Brain microvascular endothelial cell (primary cell): ENCODE measurements around the gene SMTNL1.

Experiments
- DNase-seq: peaks from one replicate; pipeline ENCODE4 v3.0.0-alpha.2; 2020
- H3K27ac ChIP-seq: fragments of 250-450 bp; sonication (Bioruptor Pico); 2 replicates; pipeline ENCODE4 v1.5.1; 2020; ENCODE audit warnings: mild to moderate bottlenecking, moderate library complexity
- H3K27me3 ChIP-seq: fragments of 250-450 bp; sonication (Bioruptor Pico); replicated peaks from 2 replicates; pipeline ENCODE4 v1.5.1; 2020; ENCODE audit warnings: mild to moderate bottlenecking
- H3K36me3 ChIP-seq: fragments of 250-450 bp; sonication (Bioruptor Pico); replicated peaks from 2 replicates; pipeline ENCODE4 v1.5.1; 2020; ENCODE audit warnings: mild to moderate bottlenecking
- H3K4me3 ChIP-seq: 2 replicates; pipeline ENCODE4 v1.5.1; 2011; ENCODE audit warnings: low read depth, mild to moderate bottlenecking, control low read depth, low read length, moderate library complexity
- CTCF ChIP-seq: IDR thresholded peaks from 2 replicates; pipeline ENCODE4 v1.5.1; 2011; ENCODE audit warnings: low read depth, mild to moderate bottlenecking, moderate library complexity, low read length, control low read depth, inconsistent platforms; ENCODE audit errors: missing control alignments
- in situ Hi-C: cut with HindIII; loops from 2 replicates; pipeline ENCODE4 v1.10.0; 2017; ENCODE audit warnings: low sequenced_read_pairs, low pct_ligation_motif_present

SMTNL1 gene

GRCh38 chr11:57596266-57596885 lies 59.0 kb downstream of the SMTNL1 start:
- Histone ChIP-seq H3K27ac (no peak overlapping the region), H3K4me3 (no peak overlapping the region), H3K36me3 (no peaks in the 10 kb centered on the region), H3K27me3 (no peaks in the 10 kb centered on the region)
- in situ Hi-C loops, result no loop called here
- no peak for DNase-seq
- no peak for TF ChIP-seq CTCF

GRCh38 chr11:57597461-57597915 lies 60.1 kb downstream of the SMTNL1 start, which contains the start of gene SERPING1:
Gene SERPING1, plus strand, starts transcription at chr11:57597685. Its CDS starts 586 bp downstream, at chr11:57598271.
- TF ChIP-seq CTCF, result no peak
- in situ Hi-C loops, result no loop called here
- no peak for DNase-seq
- H3K27me3 ChIP-seq, result no peaks in the 10 kb centered on the region
- H3K27ac ChIP-seq, result no peak within 1 kb of the TSS
- H3K4me3 ChIP-seq, result peak within 1 kb of the TSS; percentile 35
- no peaks in the 10 kb centered on the region for H3K36me3 ChIP-seq

- Histone ChIP-seq H3K27me3 (no peaks in the 10 kb centered on the region), H3K4me3 (peak overlapping the region; percentile 35), H3K27ac (no peak overlapping the region), H3K36me3 (no peaks in the 10 kb centered on the region)
- DNase-seq, result no peak
- TF ChIP-seq CTCF, result no peak
- in situ Hi-C loops, result no loop called here
Measured at GRCh38 chr11:57597916-57598830, 60.8 kb downstream of the SMTNL1 start.

GRCh38 chr11:57598831-57599155 lies 61.4 kb downstream of the SMTNL1 start:
- Histone ChIP-seq H3K27me3 (no peaks in the 10 kb centered on the region), H3K36me3 (no peaks in the 10 kb centered on the region), H3K27ac (no peak overlapping the region), H3K4me3 (no peak overlapping the region)
- peak; percentile 36 for DNase-seq
- TF ChIP-seq CTCF, result no peak
- in situ Hi-C loops, result no loop called here

DNA sequence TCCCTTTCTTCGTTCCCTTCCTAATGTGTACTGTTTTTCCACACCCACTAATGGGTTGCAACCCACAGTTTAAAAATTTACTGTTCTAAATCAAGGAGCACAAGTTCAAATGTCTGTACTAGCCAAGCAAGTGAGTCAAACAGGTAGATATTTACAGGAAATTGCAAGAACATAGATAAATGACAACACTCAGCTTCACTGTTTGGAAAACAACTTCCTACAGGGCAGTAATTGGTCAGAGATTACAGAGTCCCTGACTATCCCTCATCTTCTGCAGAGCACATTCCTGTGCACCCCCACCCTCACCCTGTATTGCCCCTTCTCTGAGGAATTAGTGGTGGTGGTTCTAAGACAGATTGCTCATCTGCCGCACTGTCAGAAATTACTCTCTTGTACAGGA lies 62.0 kb downstream of the SMTNL1 start:
- in situ Hi-C loops, result no loop called here
- H3K4me3 ChIP-seq, result no peak overlapping the region
- no peak overlapping the region for H3K27ac ChIP-seq
- no peaks in the 10 kb centered on the region for H3K27me3 ChIP-seq
- no peak for DNase-seq
- no peaks in the 10 kb centered on the region for H3K36me3 ChIP-seq
- TF ChIP-seq CTCF, result no peak
